HCT116 (cell line): ENCODE data around the gene DGAT2. TPM values are rescaled to one million over a fixed set of nuclear protein-coding genes. Genes with fewer than 3 reads are reported as not detected.
"Not testable (repeated sequence)": the region's sequence is repeated elsewhere in the genome, so short reads cannot be mapped to it uniquely, and the experiment has no call there.

ENCODE experiments used
- ATAC-seq: fragments of 200-7000 bp; cut with Tn5 transposase; 2 replicates; pipeline ENCODE4 v1.9.1; 2020; ENCODE audit warnings: mild to moderate bottlenecking, moderate library complexity
- BruUV-seq: library from RNA; stranded (reverse); fragments of 400-500 nt; replicated peaks from 2 replicates; lab custom pipeline; 2021; lab: Mats Ljungman, UMichigan
- CTCF ChIA-PET: fragments of 300-600 bp; sonication (Branson Sonifier 250); formaldehyde crosslinking; loops from one replicate; lab custom pipeline; 2021; ENCODE audit warnings: antibody characterized with exemption; lab: Charles Lee
- POLR2A ChIA-PET: fragments of 300-600, 350-600 bp; sonication (Branson Sonifier 250); formaldehyde crosslinking; loops from one replicate; lab custom pipeline; 2021; ENCODE audit warnings: antibody characterized with exemption; lab: Charles Lee
- RAD21 ChIA-PET, 2 experiments: fragments of 300-600 bp; sonication (Branson Sonifier 250); formaldehyde crosslinking; loops; one replicate each; lab custom pipeline; 2023; ENCODE audit warnings: low total read pairs in 2 of 2; ENCODE audit not compliant: uncharacterized antibody in 2 of 2, unreplicated experiment in 2 of 2, low non-redundant PET in 1 of 2; lab: Charles Lee
- DNase-seq: peaks from one replicate; pipeline ENCODE4 v3.0.0-alpha.2; 2010; ENCODE audit warnings: low read depth, low spot score
- H2AFZ ChIP-seq: fragments of 200-600 bp; shearing (Covaris generic), sonication (generic); 2 replicates; pipeline ENCODE4 v1.6.1; 2017; ENCODE audit warnings: low read depth, mixed run types, mixed read lengths, antibody characterized with exemption, low read length; ENCODE audit not compliant: poor library complexity, severe bottlenecking
- H3K27ac ChIP-seq: 2 replicates; pipeline ENCODE4 v1.5.1; 2012; ENCODE audit warnings: low read depth, low read length
- H3K27me3 ChIP-seq: fragments of 200-600 bp; sonication (generic); 2 replicates; pipeline ENCODE4 v1.6.1; 2016; ENCODE audit warnings: mixed run types, low read length, mixed read lengths; ENCODE audit not compliant: insufficient read depth
- H3K36me3 ChIP-seq, 2 experiments: fragments of 200-500 bp in 1 of 2; fragments of 200-600 bp in 1 of 2; sonication (Bioruptor generic) in 1 of 2; sonication (generic) in 1 of 2; 2 replicates each; pipeline versions ENCODE4 v1.5.1 to v1.6.1; 2014 to 2016; ENCODE audit warnings: low read length in 2 of 2, inconsistent platforms in 1 of 2, mixed read lengths in 1 of 2, mixed run types in 1 of 2; ENCODE audit not compliant: insufficient read depth in 2 of 2, control insufficient read depth in 1 of 2
- H3K4me1 ChIP-seq, 2 experiments: fragments of 200-600 bp in 1 of 2; sonication (generic) in 1 of 2; 2 replicates each; pipeline versions ENCODE4 v1.5.1 to v1.6.1; 2012 to 2017; ENCODE audit warnings: low read length in 2 of 2, inconsistent platforms in 1 of 2, mild to moderate bottlenecking in 1 of 2, mixed read lengths in 1 of 2, mixed run types in 1 of 2, moderate library complexity in 1 of 2; ENCODE audit not compliant: insufficient read depth in 2 of 2, control insufficient read depth in 1 of 2
- H3K4me2 ChIP-seq: fragments of 200-600 bp; sonication (generic); 2 replicates; pipeline ENCODE4 v1.6.1; 2017; ENCODE audit warnings: mixed run types, low read length, mixed read lengths
- H3K4me3 ChIP-seq, 2 experiments: fragments of 200-600 bp in 1 of 2; sonication (generic) in 1 of 2; replicated peaks in 1 of 2; 2 replicates each; pipeline ENCODE4 v1.5.1; 2011 to 2016; ENCODE audit warnings: low read length in 2 of 2, control low read depth in 1 of 2, low read depth in 1 of 2, mild to moderate bottlenecking in 1 of 2, mixed read lengths in 1 of 2, mixed run types in 1 of 2
- H3K79me2 ChIP-seq: fragments of 200-600 bp; sonication (generic); 2 replicates; pipeline ENCODE4 v1.6.1; 2017; ENCODE audit warnings: mild to moderate bottlenecking, mixed run types, low read length, moderate library complexity, mixed read lengths; ENCODE audit not compliant: insufficient read depth
- H3K9ac ChIP-seq: fragments of 200-600 bp; sonication (generic); 2 replicates; pipeline ENCODE4 v1.6.1; 2016; ENCODE audit warnings: low read length, mixed read lengths
- H3K9me2 ChIP-seq: fragments of 200-600 bp; sonication (generic), shearing (Covaris generic); 2 replicates; pipeline ENCODE4 v1.6.1; 2017; ENCODE audit warnings: mixed run types, mild to moderate bottlenecking, moderate library complexity; ENCODE audit not compliant: insufficient read depth
- H3K9me3 ChIP-seq, 2 experiments: fragments of 200-500 bp in 1 of 2; fragments of 200-600 bp in 1 of 2; sonication (Bioruptor generic) in 1 of 2; sonication (generic) in 1 of 2; 2 replicates each; pipeline ENCODE4 v1.6.1; 2014 to 2017; ENCODE audit warnings: low read length in 2 of 2, mixed read lengths in 2 of 2, inconsistent platforms in 1 of 2, low read depth in 1 of 2, mild to moderate bottlenecking in 1 of 2, mixed run types in 1 of 2, moderate library complexity in 1 of 2; ENCODE audit not compliant: control insufficient read depth in 1 of 2, insufficient read depth in 1 of 2
- H4K20me1 ChIP-seq: fragments of 200-600 bp; sonication (generic), shearing (Covaris generic); 2 replicates; pipeline ENCODE4 v1.6.1; 2017; ENCODE audit warnings: mixed run types, mild to moderate bottlenecking, moderate library complexity; ENCODE audit not compliant: insufficient read depth
- CTCF ChIP-seq, 3 experiments: fragments of 200-600 bp in 1 of 3; sonication (generic) in 1 of 3; IDR thresholded peaks in 2 of 3; conservative IDR thresholded peaks in 1 of 3; 2 replicates each; pipeline ENCODE4 v1.5.1; 2012 to 2017; ENCODE audit warnings: low read depth in 2 of 3, low read length in 2 of 3, antibody characterized with exemption in 1 of 3, borderline replicate concordance in 1 of 3, control low read depth in 1 of 3, mild to moderate bottlenecking in 1 of 3, mixed read lengths in 1 of 3, mixed run types in 1 of 3, moderate library complexity in 1 of 3; ENCODE audit not compliant: insufficient read depth in 1 of 3
- ELF1 ChIP-seq: IDR thresholded peaks from 2 replicates; pipeline ENCODE4 v1.6.1; 2012; ENCODE audit warnings: low read depth, borderline replicate concordance
- intact Hi-C: fragments of 100-400 bp; cut with micrococcal nuclease; formaldehyde crosslinking; loops from 2 replicates; pipeline ENCODE4 v1.10.0; 2022
- total RNA-seq: library from RNA; stranded (reverse); gene quantifications from one replicate; pipeline ENCODE4 v1.2.1, GENCODE V29; 2021; ENCODE audit not compliant: unreplicated experiment

Gene DGAT2
- total RNA-seq, 1 experiment from 2014 or later = 2.4 TPM

GRCh38 chr11:75740681-75741080 is 27.9 kb upstream of the DGAT2 start:
- ATAC-seq = peak; percentile 34; the same call in 1 of the 2 replicates
- ChIA-PET RAD21 (no interaction called here), CTCF (no interaction called here), POLR2A (no interaction called here)
- Histone ChIP-seq H3K4me2 (no peak overlapping the region), H4K20me1 (no peaks in the 10 kb centered on the region), H3K27ac (no peak overlapping the region), H3K79me2 (no peaks in the 10 kb centered on the region), H3K4me1 (no peaks in the 10 kb centered on the region), H3K9ac (no peak overlapping the region), H3K27me3 (peaks cover 7% of the 10 kb centered on the region; the same call in 1 of the 2 replicates), H2AFZ (no peak overlapping the region), H3K36me3 (no peaks in the 10 kb centered on the region), H3K9me3 (no peaks in the 10 kb centered on the region), H3K4me3 (no peak overlapping the region), H3K9me2 (no peaks in the 10 kb centered on the region)
- no peak for DNase-seq
- intact Hi-C loops = no loop called here
- no TSS peak for BruUV-seq
- 0 out of 6 replicates have a peak, but pooled peaks of 1 of the 3 experiments have one; percentile 4 for TF ChIP-seq CTCF (IDR thresholded peaks at IDR 0.05 in 2 of 3, conservative IDR thresholded peaks at IDR 0.05 in 1 of 3; ENCODE audit: borderline replicate concordance in 1 of 3, insufficient read depth in 1 of 3, low read depth in 2 of 3, low read length in 2 of 3)
- no peak for TF ChIP-seq ELF1

DNA sequence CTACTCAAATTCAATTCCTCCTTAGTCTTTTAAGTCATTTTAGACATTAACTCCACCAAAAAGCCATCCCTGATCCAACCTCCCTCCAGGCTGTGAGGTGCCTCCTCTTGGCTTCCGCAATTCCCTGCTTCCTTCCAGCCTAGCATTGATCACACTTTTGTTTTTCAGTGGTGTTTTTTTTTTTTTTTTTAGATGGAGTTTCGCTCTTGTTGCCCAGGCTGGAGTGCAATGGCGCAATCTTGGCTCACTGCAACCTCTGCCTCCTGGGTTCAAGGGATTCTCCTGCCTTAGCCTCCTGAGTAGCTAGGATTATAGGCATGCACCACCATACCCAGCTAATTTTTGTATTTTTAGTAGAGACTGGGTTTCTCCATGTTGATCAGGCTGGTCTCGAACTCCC is 25.4 kb upstream of the DGAT2 start:
- H3K79me2 ChIP-seq, POLR2A ChIA-PET, RAD21 ChIA-PET, DNase-seq, H3K9me3 ChIP-seq, H2AFZ ChIP-seq, H3K9me2 ChIP-seq, H3K4me3 ChIP-seq, BruUV-seq, H3K4me2 ChIP-seq, intact Hi-C loops, CTCF ChIA-PET, ATAC-seq, H3K36me3 ChIP-seq, H3K9ac ChIP-seq, H3K27me3 ChIP-seq, H4K20me1 ChIP-seq, H3K27ac ChIP-seq, H3K4me1 ChIP-seq: not testable (repeated sequence)
